Retina (tissue), 1 donor: Measurements from ENCODE around the gene OSBPL8.
"Not testable (repeated sequence)": the region's sequence is repeated elsewhere in the genome, so short reads cannot be mapped to it uniquely, and the experiment has no call there.

Experiments used
- DNase-seq: peaks from one replicate; pipeline ENCODE4 v3.0.0-alpha.2; 2016

The OSBPL8 gene

GRCh38 chr12:76413121-76413520, 146.4 kb downstream of the OSBPL8 start:
- DNase-seq = no peak

DNA sequence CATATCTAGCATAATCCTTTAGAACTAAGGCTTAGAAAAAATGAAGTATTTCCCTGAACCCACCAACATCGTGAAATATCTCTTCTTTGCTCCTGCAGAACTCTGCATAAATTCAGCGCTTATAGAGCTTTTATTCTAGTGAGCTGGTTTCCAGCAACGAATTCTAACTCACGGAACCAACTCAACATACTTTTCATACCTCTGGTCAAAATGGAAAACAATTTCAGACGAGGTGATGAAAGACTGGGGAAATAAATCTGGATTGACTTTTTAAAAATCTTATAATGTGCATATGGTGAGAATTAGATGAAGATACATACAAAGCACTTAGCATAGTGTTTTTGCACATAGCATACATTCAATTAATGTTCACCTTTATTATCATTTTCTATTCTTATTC, 148.8 kb downstream of the OSBPL8 start:
- no peak for DNase-seq

GRCh38 chr12:76410371-76410770, 149.2 kb downstream of the OSBPL8 start:
- no peak for DNase-seq

DNA sequence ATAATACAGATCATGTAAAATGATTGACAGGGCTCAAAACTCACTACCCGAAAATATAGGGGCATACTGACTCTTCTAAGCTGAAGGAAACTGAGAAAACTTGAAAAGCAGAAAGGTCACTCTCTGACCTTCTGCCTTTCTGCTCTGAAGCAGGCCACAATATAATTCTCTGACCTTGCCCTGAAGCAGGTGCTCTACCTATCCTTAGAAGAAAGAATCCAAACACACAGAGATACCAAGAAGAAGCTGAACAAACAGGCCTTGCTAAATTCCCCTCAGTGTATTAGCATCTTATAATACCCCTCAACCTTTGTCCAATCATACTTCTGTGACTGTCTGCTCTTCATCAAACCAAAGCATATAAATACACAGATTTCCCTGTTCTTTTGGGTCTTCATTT, 150.5 kb downstream of the OSBPL8 start:
- no peak for DNase-seq

DNA sequence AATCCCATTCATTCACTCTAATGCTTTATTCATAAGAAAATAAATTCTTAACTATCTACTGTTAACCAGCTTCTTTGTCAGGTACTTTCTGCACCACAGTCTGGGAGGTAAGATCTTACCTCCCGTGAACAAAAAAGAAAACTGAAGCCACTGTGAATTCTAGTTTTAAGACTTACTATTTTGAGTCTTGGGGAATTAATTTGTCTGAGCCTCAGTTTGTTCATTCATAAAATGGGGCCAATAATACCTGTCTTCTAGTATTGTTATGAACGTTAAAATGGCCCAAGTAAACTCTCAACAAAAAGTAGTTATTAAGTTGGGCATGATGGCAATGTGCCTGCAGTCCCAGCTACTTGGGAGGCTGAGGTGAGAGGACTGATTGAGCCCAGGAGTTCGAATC, 151.9 kb downstream of the OSBPL8 start:
- DNase-seq = no peak

DNA sequence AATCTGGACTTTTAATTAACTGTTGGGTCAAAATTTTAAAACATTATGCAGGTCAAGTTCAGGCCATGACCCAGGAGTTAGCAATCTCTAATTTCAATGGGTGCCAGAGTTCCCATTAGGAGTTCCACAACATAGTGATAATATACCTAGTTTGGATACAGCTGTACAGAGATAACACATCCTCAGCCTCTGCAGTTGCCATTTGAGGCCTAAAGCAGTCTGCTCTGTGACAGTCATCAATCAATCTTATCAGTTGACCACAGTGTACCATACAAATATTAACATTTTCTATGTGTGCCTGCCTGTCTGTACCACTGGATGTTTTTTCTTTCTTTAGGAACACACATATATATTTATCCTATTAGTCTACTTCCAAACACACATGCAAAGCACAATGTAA, 157.3 kb downstream of the OSBPL8 start:
- no peak for DNase-seq

- DNase-seq = no peak
Measured at GRCh38 chr12:76400136-76400535, 159.4 kb downstream of the OSBPL8 start.

- no peak for DNase-seq
Measured at GRCh38 chr12:76399040-76399439, 160.5 kb downstream of the OSBPL8 start.

GRCh38 chr12:76398106-76398505, 161.5 kb downstream of the OSBPL8 start:
- no peak for DNase-seq

- DNase-seq = no peak
Measured at GRCh38 chr12:76391461-76391860, 168.1 kb downstream of the OSBPL8 start.

DNA sequence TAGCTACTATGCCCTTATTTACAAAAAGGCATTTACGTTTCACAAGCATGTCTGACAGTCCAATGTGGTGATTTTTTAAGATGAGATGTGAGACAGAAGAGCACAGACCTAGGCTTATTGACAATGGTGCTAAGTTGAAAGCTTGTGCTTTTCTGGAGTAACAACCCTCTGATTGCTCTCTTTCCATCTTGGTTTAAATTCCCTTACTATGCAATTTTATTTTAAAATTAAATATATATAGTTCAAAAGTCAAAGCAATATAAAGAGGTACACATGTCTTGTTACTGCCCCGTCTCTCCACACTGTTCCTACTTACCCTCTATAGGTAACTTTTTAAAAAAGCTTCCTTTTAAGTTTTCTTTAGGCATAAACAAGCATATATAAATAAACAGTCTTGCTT, 172.0 kb downstream of the OSBPL8 start:
- no peak for DNase-seq

GRCh38 chr12:76384560-76384959, 175.0 kb downstream of the OSBPL8 start:
- no peak for DNase-seq

DNA sequence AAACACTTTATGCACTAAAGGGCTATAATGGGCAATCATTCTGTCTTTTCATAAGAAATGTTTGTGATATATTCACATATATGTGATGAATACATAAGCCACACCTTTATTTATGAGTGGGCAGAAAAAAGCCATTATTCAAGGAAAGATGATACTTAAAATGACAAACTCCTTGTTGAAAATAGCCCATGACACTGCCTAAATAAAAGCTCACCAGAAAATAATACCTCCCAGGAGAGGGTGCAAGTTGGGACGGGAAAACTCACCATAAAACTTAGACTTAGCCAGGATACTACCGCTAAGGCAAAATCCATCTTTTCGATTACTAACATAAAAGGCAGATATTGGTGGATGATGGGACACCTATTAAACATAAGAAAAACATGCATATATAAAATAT, 175.6 kb downstream of the OSBPL8 start:
- no peak for DNase-seq

- DNase-seq = no peak
Measured at GRCh38 chr12:76379261-76379660, 180.3 kb downstream of the OSBPL8 start.

DNA sequence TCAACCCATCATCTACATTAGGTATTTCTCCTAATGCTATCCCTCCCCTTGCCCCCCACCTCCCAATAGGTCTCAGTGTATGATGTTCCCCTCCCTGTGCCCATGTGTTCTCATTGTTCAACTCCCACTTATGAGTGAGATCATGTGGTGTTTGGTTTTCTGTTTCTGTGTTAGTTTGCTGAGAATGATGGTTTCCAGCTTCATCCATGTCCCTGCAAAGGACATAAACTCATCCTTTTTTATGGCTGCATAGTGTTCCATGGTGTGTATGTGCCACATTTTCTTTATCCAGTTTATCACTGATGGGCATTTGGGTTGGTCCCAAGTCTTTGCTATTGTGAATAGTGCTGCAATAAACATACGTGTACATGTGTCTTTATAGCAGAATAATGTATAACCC, 182.7 kb downstream of the OSBPL8 start:
- not testable (repeated sequence) for DNase-seq

DNA sequence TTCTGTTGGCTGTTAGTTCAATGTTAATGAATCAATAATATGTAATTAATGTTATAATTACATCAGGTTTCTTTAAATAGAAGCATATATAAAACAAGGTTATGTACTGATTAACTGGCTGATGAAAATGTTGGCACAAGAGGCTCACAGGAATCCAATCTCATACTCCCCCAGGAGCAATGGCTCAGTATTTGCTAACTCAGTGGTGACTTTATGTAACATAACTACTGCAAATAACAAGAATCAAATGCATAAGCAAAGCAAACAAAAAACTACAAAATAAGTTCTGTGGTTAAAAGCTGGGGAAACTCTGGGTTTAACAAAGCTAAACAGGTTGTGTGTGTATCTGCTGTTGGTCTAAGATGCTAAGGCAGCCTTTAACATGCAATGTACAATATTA, 183.6 kb downstream of the OSBPL8 start:
- DNase-seq = no peak

DNA sequence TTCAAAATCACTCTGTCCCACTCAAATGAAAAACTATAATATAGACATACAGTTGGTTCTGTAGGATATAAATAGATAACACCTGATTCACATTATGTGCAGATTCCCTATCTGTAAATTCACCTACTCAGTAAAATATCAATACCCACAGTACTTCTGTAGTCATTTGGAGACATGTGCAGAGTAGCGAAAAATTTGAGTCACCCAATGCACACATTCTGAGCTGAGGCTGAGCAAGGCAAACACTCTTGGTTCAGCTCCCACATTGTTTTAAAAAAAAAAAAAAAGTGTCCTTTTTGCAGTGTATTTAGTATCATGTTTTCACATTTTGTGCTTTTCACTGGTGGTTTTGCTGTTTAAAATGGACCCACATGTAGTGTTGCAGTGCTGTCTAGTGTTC, 184.1 kb downstream of the OSBPL8 start:
- no peak for DNase-seq

DNA sequence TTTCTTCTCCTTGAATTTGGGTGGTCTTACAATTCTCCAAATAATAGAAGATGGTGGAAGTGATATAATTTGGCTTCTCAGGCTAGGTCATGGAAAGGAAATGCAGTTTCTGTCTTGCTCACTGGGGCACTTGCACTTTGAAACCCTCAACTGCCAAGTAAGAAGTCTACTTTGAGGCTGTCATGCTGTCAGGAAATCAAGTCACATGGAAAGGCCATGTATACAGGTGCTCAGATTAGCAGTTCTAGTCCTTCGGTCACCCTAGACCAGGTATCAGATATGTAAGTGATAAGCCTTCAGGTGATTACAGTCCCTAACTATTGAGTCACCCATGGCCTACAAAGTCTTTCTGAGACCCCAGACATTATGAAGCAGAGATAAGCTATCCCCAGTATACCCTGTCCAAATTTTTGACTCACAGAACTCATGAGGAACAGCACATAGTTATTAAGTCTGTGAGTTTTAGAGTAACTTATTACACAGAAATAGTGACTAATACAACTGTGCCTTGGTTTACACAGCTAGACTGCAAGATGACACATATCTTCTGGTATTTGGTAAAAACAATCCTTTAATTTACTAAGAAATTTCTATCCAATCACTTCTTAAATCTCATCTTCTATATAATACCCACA, 185.1 kb downstream of the OSBPL8 start:
- no peak for DNase-seq

- DNase-seq = no peak
Measured at GRCh38 chr12:76368230-76368629, 191.3 kb downstream of the OSBPL8 start.

- DNase-seq = no peak
Measured at GRCh38 chr12:76366163-76366562, 193.4 kb downstream of the OSBPL8 start.

- not testable (repeated sequence) for DNase-seq
Measured at GRCh38 chr12:76364131-76364530, 195.4 kb downstream of the OSBPL8 start.

- no peak for DNase-seq
Measured at GRCh38 chr12:76360316-76360715, 199.3 kb downstream of the OSBPL8 start.

GRCh38 chr12:76356071-76356470, 203.5 kb downstream of the OSBPL8 start:
- DNase-seq = no peak

DNA sequence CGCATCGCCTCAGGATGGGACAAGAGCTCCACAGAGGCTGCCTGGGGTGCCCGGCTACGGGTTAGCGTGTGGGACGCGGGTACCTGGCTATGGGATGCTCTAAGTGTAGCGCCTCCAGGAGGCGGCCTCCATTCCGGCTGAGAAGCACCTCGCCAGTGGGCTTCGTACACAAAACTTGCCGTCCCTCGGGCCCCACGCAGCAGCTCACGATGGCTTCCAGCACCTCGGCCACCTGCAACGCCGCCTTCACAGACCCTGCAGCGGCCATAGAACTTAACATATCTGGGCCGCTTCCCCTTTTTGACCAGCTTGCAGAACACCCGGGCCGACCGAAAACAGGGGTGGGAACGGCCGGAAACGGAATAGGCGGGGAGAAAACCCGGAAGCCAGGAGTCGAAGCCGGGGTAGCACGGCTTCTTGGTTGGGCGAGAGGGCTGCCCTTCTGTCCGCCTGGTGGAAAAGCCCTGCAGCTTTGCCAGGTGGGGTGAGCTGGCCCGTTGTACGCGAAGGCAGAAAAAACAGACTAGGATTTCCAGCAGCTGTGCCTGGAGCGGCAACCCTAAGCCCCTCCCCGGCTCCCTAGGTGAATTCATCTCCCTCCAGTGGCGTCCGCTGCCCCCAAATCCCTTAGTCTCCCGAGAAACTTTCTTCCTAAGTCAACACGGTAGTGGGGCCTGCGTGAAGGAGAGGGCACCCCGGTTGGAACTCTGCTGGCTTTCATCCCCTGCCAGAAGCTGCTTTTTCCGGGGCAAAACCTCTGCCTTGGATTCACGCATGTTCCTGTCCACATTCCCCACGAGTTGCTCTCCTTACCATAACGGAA, 211.3 kb downstream of the OSBPL8 start, which contains the start of gene BBS10:
TSS of gene BBS10 (minus strand) at position 337 of the 823 bp plus-strand sequence. CDS start at position 280, 57 bp downstream.
- peak; percentile 95 for DNase-seq
